GM21619 (cell line): ENCODE measurements around the gene TRIB2.

Source experiments
- ATAC-seq: cut with Tn5 transposase; IDR thresholded peaks from one replicate; pipeline ENCODE4 v1.9.1; 2021; ENCODE audit not compliant: unreplicated experiment

Gene TRIB2

DNA sequence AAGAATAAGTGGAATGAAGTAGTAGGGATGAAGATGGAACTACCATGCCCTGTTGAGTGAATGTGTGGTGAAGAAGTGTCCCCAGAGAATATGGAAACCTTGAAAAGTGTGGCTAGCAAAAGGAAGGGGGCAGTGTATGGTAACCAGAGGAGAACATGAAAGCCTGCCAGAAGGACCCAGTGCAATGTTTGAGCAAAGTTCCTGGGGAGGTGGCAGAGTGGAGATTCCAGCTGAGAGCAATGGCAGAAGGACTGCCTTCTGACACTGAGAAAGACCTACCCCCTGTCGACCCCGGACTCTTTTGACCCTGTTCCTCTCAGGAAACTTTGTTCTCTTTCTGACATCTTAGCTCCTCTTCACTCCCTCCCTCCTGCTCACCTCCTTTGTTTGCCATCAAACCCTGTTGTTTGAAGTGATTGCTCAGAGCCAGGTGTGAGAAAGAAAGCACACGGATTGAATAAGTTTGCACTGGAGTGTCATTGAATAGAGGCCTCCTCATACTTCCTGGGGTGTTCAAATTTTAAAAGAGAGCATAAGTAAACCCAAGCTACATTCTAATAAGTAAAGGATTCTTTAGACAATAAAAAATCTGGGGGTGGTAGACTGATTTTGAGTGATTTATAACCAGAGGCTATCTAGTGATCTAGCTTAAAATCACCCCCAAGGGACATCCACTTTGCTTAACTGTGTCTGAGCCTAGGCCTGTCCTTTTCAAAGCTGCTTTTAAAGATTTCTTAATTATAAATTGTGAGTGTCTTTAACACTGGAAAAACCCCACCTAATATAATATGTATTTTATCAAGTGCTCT is 57.1 kb downstream of the TRIB2 start:
- ATAC-seq = no peak

- no peak for ATAC-seq
Observed at GRCh38 chr2:12774395-12774727, 57.6 kb downstream of the TRIB2 start.

DNA sequence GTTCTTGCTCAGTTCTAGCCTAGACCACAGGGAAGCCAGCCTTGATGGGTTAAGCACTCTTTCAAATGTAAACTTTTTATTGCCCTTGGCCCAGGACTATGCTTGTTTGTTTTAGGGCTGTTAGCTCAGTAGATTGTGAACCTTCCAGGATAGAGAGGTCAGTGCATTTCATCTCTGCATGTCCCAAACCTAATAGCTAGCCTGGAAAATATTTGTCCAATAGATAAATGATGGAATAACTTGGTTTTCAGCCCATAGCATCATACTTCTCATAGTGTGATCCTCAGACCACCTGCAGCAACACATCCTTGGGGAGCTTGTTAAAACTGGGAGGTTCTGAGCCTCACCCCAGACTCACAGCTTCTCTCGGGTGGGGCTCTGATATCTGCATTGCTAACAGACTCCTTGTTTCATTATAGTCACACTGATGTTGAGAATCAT is 59.8 kb downstream of the TRIB2 start:
- ATAC-seq = no peak

DNA sequence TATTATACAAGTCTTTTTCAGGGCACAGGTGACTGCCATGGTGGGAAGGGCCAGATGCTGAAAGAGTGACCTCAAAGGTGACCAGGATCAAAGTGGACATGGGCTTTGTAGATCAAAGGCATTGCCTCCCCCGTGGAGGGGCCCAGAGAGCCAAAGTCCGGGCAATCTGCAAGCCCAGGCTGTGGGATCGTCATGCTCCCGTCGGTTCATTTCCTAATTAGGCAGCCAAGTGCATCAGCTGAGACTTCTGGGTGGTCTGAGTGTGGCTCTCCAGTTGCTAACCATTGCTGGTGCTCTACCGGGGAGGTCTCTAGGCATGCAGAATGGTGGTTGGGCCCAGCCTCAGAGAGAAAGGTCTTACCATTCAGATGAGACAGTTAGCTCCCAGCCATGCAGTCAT is 61.6 kb downstream of the TRIB2 start:
- no peak for ATAC-seq

- ATAC-seq = no peak
Observed at GRCh38 chr2:12778811-12779579, 62.3 kb downstream of the TRIB2 start.

DNA sequence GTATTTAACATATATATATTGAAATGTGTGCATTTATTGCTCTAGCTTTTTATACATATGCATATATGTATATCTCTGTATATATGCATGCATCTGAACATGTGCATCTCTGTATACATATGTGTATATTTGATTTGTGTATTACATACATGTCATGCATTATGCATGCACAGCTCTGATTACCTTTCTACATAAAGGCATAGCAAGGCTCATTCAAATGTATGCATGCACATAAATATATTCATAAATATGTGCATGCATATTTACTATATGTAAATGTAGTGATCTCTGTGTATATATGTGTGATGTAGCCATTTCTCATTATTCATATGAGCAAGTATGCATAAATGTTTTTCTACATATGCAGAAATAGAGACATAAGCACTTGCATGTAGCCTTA is 64.6 kb downstream of the TRIB2 start:
- no peak for ATAC-seq

GRCh38 chr2:12787891-12788801 is 71.4 kb downstream of the TRIB2 start:
- ATAC-seq = no peak

DNA sequence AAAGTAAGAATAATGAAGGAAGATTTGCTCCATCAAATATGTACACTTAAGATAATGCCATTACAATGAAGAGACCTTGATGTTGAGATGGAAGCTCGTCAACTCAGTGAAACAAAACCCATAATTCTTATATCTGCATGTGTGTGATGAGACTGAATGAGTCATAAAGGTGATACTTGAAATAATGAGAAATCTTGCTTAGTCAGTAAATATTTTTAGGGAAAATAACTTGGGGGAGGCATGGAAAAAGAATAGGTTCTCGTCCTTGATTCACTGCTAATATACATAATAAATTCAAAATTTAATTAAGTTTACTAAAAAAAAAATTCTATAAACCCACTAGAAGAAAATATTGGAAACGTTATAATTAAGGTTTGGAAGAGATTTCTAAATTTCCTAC is 75.2 kb downstream of the TRIB2 start:
- no peak for ATAC-seq
